Fibroblast of skin of left quadriceps (primary cell): ENCODE results near the gene PTPRN2.
"Not testable (repeated sequence)": the region's sequence is repeated elsewhere in the genome, so short reads cannot be mapped to it uniquely, and the experiment has no call there.

Experiments used
- DNase-seq, 2 experiments: peaks; one replicate each; pipeline ENCODE4 v3.0.0-alpha.2; 2013; ENCODE audit warnings: low read depth in 2 of 2

Gene PTPRN2

DNA sequence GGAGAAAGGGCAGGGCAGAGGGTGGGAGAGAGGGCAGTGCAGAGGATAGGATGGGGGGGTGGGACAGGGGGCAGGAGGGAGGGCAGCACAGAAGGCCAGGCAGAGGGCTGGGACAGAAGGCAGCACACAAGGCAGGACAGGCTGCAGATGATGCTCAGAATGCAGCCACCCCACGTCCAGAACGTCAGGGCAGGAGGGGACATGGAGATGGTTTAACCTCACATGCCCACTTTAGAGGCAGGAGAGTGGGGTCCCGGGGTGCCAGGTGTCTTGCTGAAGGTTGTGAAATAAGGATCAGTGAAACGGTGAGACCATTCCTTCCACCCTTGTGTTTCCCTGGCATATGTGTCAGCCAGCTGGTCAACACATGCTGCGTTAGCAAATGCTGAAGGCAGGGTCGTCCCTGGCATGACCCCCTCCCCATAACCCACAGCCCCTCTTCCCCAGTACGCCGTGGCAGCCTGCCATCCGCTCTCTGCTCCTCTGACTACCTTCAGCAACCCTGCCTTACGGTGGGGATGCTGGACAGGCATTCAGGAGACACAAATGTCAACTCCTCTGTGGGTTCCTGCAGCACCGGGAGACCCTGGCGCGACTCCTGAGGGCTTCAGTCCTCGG, 658.7 kb downstream of the PTPRN2 start:
- DNase-seq: no peak

DNA sequence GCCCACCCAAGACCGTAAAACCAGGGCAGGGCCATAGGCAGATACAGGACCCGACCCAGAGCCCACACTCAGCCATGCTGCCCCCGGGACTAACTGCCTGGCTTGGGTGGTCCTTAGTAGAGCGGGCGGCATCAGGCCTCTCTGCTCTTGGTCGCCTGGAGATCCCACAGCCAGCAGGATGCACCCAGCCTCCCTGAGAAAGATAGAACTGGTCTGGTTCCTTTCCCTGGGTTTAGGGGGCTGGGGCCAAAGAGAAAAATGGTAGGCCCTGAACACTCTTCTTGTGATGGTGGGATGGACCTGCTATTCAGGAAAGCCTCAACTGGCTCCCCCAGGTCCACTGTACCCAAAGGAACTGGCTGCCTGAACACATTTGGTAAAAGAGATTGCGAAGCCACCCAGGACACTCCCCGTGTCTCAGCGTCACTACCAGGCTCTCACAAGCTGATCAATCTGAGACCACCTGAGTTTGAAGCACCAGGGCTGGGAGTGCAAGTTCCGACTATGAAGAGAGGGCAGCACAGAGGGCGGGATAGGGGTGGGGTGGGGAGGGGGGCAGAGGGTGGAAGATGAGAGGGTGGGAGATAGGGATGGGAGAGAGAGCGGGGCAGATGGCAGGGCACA, 659.3 kb downstream of the PTPRN2 start:
- no peak for DNase-seq

GRCh38 chr7:157927313-157927925, 660.2 kb downstream of the PTPRN2 start:
- no peak for DNase-seq

GRCh38 chr7:157926521-157927150, 661.0 kb downstream of the PTPRN2 start:
- DNase-seq: no peak

DNA sequence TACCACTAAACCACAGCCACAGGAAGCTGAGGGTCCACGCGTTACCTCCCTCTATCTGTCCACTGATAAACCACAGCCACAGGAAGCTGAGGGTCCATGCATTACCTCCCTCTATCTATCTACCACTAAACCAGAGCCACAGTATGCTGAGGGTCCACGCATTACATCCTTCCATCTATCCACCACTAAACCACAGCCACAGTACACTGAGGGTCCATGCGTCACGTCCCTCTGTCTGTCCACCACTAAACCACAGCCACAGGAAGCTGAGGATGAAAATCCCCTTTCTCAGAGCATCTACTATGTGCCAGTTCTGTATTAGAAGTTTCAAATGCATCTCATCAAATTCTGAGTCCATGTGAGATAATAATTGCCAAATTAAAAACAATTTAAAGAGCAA, 661.5 kb downstream of the PTPRN2 start:
- no peak for DNase-seq

- DNase-seq: no peak
Measured at GRCh38 chr7:157925383-157925875, 662.2 kb downstream of the PTPRN2 start.

DNA sequence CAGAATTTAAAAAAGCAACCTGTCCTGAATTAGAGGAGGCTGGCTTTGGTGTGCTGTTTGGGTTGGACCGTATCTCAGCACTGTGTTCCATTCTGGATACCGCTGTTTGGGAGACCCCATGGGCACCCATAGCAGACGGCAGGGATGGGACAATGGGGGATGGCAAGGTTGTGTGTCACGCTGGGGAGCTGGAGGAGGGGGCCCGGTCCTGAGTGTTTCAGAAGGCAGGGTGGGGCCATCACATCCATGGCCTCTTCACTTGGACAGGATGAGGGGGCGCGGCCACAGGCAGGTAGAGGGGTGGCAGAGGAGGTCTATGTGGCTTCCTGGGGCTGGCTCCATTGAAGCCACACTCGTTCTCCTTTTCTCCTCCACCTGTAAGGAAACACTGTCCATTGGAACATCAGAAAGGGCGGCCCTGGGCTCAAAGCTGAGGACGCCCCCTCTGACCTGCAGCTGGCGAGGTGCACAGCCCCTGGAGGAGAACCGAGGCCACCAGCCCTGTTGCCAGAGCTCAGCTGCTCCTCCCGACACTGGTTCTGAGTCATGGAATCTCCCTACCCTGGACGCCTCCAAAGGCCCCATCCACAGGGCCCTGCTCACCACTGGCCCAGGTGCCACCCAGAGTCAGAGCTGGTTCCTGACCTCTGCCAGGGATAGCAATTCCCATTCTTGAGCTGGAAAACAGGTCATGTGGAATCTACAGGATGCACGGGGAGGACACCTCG, 663.6 kb downstream of the PTPRN2 start:
- DNase-seq: no peak

DNA sequence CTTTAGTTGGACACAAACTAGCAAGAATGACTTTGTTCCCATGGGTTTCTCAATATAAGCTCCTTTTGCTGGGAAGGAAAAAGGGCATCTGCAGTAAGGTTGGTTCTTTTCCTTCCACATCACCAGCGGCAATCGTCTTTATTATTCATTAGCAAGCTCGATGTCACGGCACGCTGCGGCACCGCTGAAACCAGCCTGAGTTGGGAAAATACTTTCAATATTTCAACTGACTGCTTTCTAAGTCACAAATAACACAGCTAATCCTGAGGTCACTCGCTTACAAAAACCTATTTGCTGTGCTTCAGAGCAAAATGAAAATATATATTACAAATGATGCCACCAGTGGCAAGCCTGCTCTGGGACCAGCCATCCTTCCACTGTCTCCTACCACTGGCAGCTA, 665.0 kb downstream of the PTPRN2 start:
- no peak for DNase-seq

- no peak for DNase-seq
Measured at GRCh38 chr7:157918326-157919080, 669.1 kb downstream of the PTPRN2 start.

DNA sequence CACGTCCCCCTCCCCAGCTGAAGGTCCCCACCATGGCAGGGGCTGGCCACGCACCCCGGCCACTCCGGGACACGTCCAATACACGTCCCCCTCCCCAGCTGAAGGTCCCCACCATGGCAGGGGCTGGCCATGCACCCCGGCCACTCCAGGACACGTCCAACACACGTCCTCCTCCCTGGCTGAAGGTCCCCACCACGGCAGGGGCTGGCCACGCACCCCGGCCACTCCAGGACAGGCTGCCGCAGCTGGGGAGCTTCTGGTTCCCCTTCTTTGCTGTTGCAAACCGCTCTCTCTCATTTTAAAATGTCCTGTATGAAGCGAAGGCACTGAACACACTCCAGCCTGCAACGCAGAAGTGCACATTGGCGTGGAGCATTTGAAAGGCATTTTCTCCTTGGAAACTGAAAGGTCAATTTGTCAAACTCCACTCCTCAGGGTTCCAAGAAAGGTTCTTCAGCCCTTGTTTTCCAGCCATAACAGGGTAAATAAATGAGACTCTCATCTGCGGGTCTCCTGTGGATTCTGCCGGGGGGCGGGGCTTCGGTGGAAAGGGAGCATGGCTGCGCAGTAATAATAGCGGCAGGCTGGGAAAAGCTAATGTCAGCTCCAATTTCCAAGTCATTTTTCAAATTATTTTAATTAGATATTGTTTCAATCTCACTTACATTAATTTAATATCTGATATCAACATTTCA, 670.5 kb downstream of the PTPRN2 start:
- no peak for DNase-seq

GRCh38 chr7:157910446-157910845, 677.2 kb downstream of the PTPRN2 start:
- DNase-seq: no peak

GRCh38 chr7:157910045-157910444, 677.6 kb downstream of the PTPRN2 start:
- DNase-seq: not testable (repeated sequence)

- no peak for DNase-seq
Measured at GRCh38 chr7:157909370-157909769, 678.3 kb downstream of the PTPRN2 start.

DNA sequence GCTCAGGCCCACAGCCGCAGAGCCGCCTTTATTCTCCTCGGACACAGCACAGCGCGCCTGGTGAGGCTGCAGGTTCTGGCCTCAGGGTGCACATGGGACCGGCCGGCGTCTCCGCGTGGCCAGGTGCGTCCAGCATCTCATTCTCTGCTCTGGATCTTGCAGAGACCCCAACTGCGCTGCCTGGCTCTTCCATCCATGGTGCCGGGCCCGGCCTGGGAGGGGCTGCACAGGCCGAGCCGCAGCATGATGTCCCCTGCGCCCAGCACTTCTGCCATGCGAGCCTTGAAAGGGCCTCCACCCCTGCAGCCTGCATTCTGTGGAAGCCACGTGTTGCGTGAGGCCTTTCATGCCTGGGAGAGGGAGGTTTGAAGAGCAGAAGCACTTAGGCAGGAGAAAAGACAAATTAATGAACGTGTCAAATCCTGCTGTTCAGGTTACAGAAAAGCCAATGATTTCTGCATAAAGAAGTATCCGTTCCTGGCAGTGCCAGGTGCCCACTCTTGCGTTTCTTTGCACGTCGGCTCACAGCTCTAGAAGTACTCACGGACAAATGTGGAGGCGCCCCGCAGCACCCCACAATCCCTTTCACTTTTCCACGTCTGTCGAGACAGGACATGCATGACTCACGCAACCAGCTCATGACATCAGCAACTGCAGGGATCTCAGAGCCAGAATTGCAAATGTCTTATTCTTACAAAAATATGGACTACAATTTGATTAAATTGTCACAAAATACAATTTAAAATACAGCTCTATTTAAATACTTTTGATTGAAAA, 679.4 kb downstream of the PTPRN2 start:
- DNase-seq: no peak

DNA sequence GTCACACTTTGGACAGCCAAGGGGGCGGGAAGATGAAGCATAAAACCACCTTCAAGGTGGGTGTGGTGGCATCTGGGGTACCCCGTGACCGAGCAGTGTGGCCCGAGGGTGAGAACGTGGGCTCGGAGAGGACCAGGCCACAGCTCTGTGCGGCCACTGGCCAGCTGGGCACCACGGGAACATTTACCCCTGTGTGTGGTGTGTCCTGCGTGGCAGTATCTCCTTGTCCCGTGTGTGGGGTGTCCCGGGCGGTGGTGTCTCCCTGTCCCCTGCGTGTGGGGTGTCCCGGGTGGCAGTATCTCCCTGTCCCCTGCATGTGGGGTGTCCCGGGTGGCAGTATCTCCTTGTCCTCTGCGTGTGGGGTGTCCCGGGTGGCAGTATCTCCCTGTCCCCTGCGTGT, 680.5 kb downstream of the PTPRN2 start:
- no peak for DNase-seq

- DNase-seq: no peak
Measured at GRCh38 chr7:157906583-157906982, 681.0 kb downstream of the PTPRN2 start.

GRCh38 chr7:157905651-157906461, 681.8 kb downstream of the PTPRN2 start:
- DNase-seq: no peak

DNA sequence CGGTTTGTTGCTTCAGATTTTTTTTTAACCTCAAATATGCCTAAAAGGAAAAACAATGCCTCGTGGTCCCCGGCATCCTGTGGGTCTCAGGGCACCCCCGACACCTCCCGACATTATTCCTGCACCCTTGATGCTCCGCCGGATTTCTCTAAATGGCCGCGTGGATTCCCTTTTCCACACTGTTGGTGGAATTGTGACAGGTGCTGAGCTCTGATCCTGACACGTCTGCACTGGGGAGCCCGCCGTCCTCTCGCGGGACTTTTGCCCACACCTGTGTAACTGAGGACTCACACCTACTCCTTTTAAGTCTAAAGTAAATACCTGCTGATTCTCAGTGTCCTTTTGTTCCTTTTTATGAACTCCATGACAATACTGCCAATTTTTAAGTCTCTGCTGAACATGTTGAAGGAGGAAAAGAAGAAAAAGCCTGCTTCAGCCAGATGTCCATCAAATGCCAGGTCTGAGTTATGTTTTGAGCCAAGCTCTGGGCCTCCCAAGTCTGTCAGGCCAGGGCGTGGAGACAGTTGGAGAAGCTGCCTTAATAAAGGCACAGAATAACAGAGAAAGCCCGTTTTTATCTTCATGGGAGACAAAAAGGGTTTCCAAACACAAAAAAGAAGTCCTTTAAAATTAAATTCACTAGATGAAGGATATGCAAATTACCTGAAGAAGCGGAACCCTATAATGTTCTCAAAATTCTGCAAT, 682.6 kb downstream of the PTPRN2 start:
- no peak for DNase-seq
